Measurements from ENCODE around the gene FKBP5. TPM values are rescaled to one million over a fixed set of nuclear protein-coding genes. Genes with fewer than 3 reads are reported as not detected.

The FKBP5 gene
- total RNA-seq, 1 experiment from 2014 or later = 20.1 TPM

GRCh38 chr6:35727935-35728682 lies 39.4 kb upstream of the FKBP5 start:
- intact Hi-C loops (cut with micrococcal nuclease; ENCODE audit: unreplicated experiment) = no loop called here
- CTCF ChIA-PET = interaction anchor here (1.1 to 1.2 kb wide), 3 partner anchors 9 to 211 kb away, joined by 3 to 5 read pairs (median 3); partner anchors contain the start of gene ARMC12
- H3K27me3 ChIP-seq (replicated peaks; ENCODE audit: control insufficient read depth, insufficient read depth, low read length) = no peaks in the 10 kb centered on the region
- peak; percentile 62 to 69 for DNase-seq
- Mint-ChIP-seq H3K36me3 (ENCODE audit: insufficient read depth, unreplicated experiment) (no peaks in the 10 kb centered on the region), H3K9me3 (ENCODE audit: unreplicated experiment) (no peaks in the 10 kb centered on the region), H3K4me3 (ENCODE audit: unreplicated experiment) (peak overlapping the region; percentile 78), H3K4me1 (ENCODE audit: low read depth, unreplicated experiment) (peaks cover 23% of the 10 kb centered on the region), H3K27ac (ENCODE audit: unreplicated experiment) (no peak overlapping the region), H3K27me3 (ENCODE audit: insufficient read depth, unreplicated experiment) (no peaks in the 10 kb centered on the region)
- peak overlapping the region; percentile 72 for H3K4me3 ChIP-seq (ENCODE audit: low read depth, low read length)
- H3K4me1 ChIP-seq = peaks cover 48% of the 10 kb centered on the region
- no peak for TF ChIP-seq CTCF (IDR thresholded peaks at IDR 0.05; ENCODE audit: insufficient read depth in 1 of 2, low read depth in 1 of 2, low read length in 1 of 2, severe bottlenecking in 1 of 2, unreplicated experiment in 1 of 2)
- POLR2A ChIA-PET = no interaction called here
- no peaks in the 10 kb centered on the region for H3K36me3 ChIP-seq (ENCODE audit: control insufficient read depth, insufficient read depth, low read length)
- BruUV-seq (replicated peaks) = no TSS peak
- no peaks in the 10 kb centered on the region for H3K9me3 ChIP-seq

GRCh38 chr6:35727231-35727934 lies 38.7 kb upstream of the FKBP5 start:
- peak; percentile 59 for DNase-seq
- no peaks in the 10 kb centered on the region for H3K36me3 Mint-ChIP-seq (ENCODE audit: insufficient read depth, unreplicated experiment)
- no peak for TF ChIP-seq CTCF (IDR thresholded peaks at IDR 0.05; ENCODE audit: insufficient read depth in 1 of 2, low read depth in 1 of 2, low read length in 1 of 2, severe bottlenecking in 1 of 2, unreplicated experiment in 1 of 2)
- H3K4me3 Mint-ChIP-seq (ENCODE audit: unreplicated experiment) = peak overlapping the region; percentile 78
- H3K4me3 ChIP-seq (ENCODE audit: low read depth, low read length) = peak overlapping the region; percentile 72
- peaks cover 23% of the 10 kb centered on the region for H3K4me1 Mint-ChIP-seq (ENCODE audit: low read depth, unreplicated experiment)
- peaks cover 40% of the 10 kb centered on the region for H3K4me1 ChIP-seq
- no peak overlapping the region for H3K27ac Mint-ChIP-seq (ENCODE audit: unreplicated experiment)
- H3K9me3 Mint-ChIP-seq (ENCODE audit: unreplicated experiment) = no peaks in the 10 kb centered on the region
- CTCF ChIA-PET = interaction anchor here (1.1 to 1.2 kb wide), 3 partner anchors 9 to 212 kb away, joined by 3 to 5 read pairs (median 3); partner anchors contain the start of gene ARMC12
- H3K9me3 ChIP-seq = no peaks in the 10 kb centered on the region
- TSS peak; percentile 7 for BruUV-seq (replicated peaks)
- no peaks in the 10 kb centered on the region for H3K36me3 ChIP-seq (ENCODE audit: control insufficient read depth, insufficient read depth, low read length)
- H3K27me3 ChIP-seq (replicated peaks; ENCODE audit: control insufficient read depth, insufficient read depth, low read length) = no peaks in the 10 kb centered on the region
- POLR2A ChIA-PET = no interaction called here
- intact Hi-C loops (cut with micrococcal nuclease; ENCODE audit: unreplicated experiment) = no loop called here
- H3K27me3 Mint-ChIP-seq (ENCODE audit: insufficient read depth, unreplicated experiment) = no peaks in the 10 kb centered on the region

GRCh38 chr6:35725721-35726438 lies 37.2 kb upstream of the FKBP5 start:
- H3K27me3 ChIP-seq (replicated peaks; ENCODE audit: control insufficient read depth, insufficient read depth, low read length) = no peaks in the 10 kb centered on the region
- no peak for TF ChIP-seq CTCF (IDR thresholded peaks at IDR 0.05; ENCODE audit: insufficient read depth in 1 of 2, low read depth in 1 of 2, low read length in 1 of 2, severe bottlenecking in 1 of 2, unreplicated experiment in 1 of 2)
- Mint-ChIP-seq H3K36me3 (ENCODE audit: insufficient read depth, unreplicated experiment) (no peaks in the 10 kb centered on the region), H3K27ac (ENCODE audit: unreplicated experiment) (no peak overlapping the region), H3K4me3 (ENCODE audit: unreplicated experiment) (no peak overlapping the region), H3K9me3 (ENCODE audit: unreplicated experiment) (no peaks in the 10 kb centered on the region), H3K27me3 (ENCODE audit: insufficient read depth, unreplicated experiment) (no peaks in the 10 kb centered on the region), H3K4me1 (ENCODE audit: low read depth, unreplicated experiment) (peaks cover 23% of the 10 kb centered on the region)
- BruUV-seq (replicated peaks) = no TSS peak
- no peaks in the 10 kb centered on the region for H3K9me3 ChIP-seq
- DNase-seq = no peak
- ChIA-PET CTCF (no interaction called here), POLR2A (no interaction called here)
- no peak overlapping the region for H3K4me3 ChIP-seq (ENCODE audit: low read depth, low read length)
- H3K36me3 ChIP-seq (ENCODE audit: control insufficient read depth, insufficient read depth, low read length) = no peaks in the 10 kb centered on the region
- peaks cover 36% of the 10 kb centered on the region for H3K4me1 ChIP-seq
- intact Hi-C loops (cut with micrococcal nuclease; ENCODE audit: unreplicated experiment) = no loop called here
